ENCODE results near the gene TNFRSF14.

TNFRSF14 gene

GRCh38 chr1:2606881-2607621 lies 50.9 kb downstream of the TNFRSF14 start:
- no peak for TF ChIP-seq TSHZ2 (CRISPR knock-in tag; IDR thresholded peaks at IDR 0.05)
- no peak for TF ChIP-seq ZNF8 (CRISPR knock-in tag; IDR thresholded peaks at IDR 0.05)
- TF ChIP-seq ESRRG (CRISPR knock-in tag; IDR thresholded peaks at IDR 0.05) = no peak
- ATAC-seq = no peak

GRCh38 chr1:2607641-2608091 lies 51.5 kb downstream of the TNFRSF14 start:
- TF ChIP-seq PPARA (CRISPR knock-in tag; IDR thresholded peaks at IDR 0.05; ENCODE audit: borderline replicate concordance) = no peak
- TF ChIP-seq CSDC2 (CRISPR knock-in tag; IDR thresholded peaks at IDR 0.05) = no peak
- TF ChIP-seq TCF4 (CRISPR knock-in tag; IDR thresholded peaks at IDR 0.05; ENCODE audit: borderline replicate concordance) = no peak
- no peak for TF ChIP-seq ISL1 (CRISPR knock-in tag; IDR thresholded peaks at IDR 0.05)
- TF ChIP-seq RARB (CRISPR knock-in tag; IDR thresholded peaks at IDR 0.05) = no peak
- no peak for TF ChIP-seq TOX (CRISPR knock-in tag; IDR thresholded peaks at IDR 0.05; ENCODE audit: borderline replicate concordance)
- no peak for TF ChIP-seq ARNTL (CRISPR knock-in tag; IDR thresholded peaks at IDR 0.05; ENCODE audit: borderline replicate concordance, low read depth)
- TF ChIP-seq GLIS3 (CRISPR knock-in tag; IDR thresholded peaks at IDR 0.05) = no peak
- TF ChIP-seq SNAI2 (CRISPR knock-in tag; IDR thresholded peaks at IDR 0.05) = no peak
- no peak for TF ChIP-seq ZNF565 (CRISPR knock-in tag; conservative IDR thresholded peaks at IDR 0.05; ENCODE audit: low read depth)
- TF ChIP-seq ZNF8 (CRISPR knock-in tag; IDR thresholded peaks at IDR 0.05) = no peak
- TF ChIP-seq CSRNP3 (CRISPR knock-in tag; IDR thresholded peaks at IDR 0.05) = no peak
- no peak for ATAC-seq

- TF ChIP-seq GLIS3 (CRISPR knock-in tag; IDR thresholded peaks at IDR 0.05) (no peak), SNAI2 (CRISPR knock-in tag; IDR thresholded peaks at IDR 0.05) (no peak), ZNF8 (CRISPR knock-in tag; IDR thresholded peaks at IDR 0.05) (no peak), CSDC2 (CRISPR knock-in tag; IDR thresholded peaks at IDR 0.05) (no peak), TSHZ2 (CRISPR knock-in tag; IDR thresholded peaks at IDR 0.05) (no peak), ZFP3 (CRISPR knock-in tag; IDR thresholded peaks at IDR 0.05) (no peak), TCF4 (CRISPR knock-in tag; IDR thresholded peaks at IDR 0.05; ENCODE audit: borderline replicate concordance) (no peak), CSRNP3 (CRISPR knock-in tag; IDR thresholded peaks at IDR 0.05) (no peak), ZFP30 (CRISPR knock-in tag; IDR thresholded peaks at IDR 0.05) (no peak), ESRRG (CRISPR knock-in tag; IDR thresholded peaks at IDR 0.05) (no peak), POU6F1 (CRISPR knock-in tag; IDR thresholded peaks at IDR 0.05; ENCODE audit: borderline replicate concordance, low read depth) (no peak), PPARA (CRISPR knock-in tag; IDR thresholded peaks at IDR 0.05; ENCODE audit: borderline replicate concordance) (no peak), PATZ1 (CRISPR knock-in tag; IDR thresholded peaks at IDR 0.05; ENCODE audit: borderline replicate concordance) (no peak), ZNF565 (CRISPR knock-in tag; conservative IDR thresholded peaks at IDR 0.05; ENCODE audit: low read depth) (no peak), ARNTL (CRISPR knock-in tag; IDR thresholded peaks at IDR 0.05; ENCODE audit: borderline replicate concordance, low read depth) (no peak), CREB5 (CRISPR knock-in tag; IDR thresholded peaks at IDR 0.05; ENCODE audit: low read depth) (no peak)
- no peak for ATAC-seq
Observed at GRCh38 chr1:2609319-2610035, 53.3 kb downstream of the TNFRSF14 start.

Measured in SK-N-SH treated with all-trans-retinoic acid at 6 μM for 48 hours (cell line).